Renal pelvis (tissue), 4 donors: ENCODE data around the gene MPP3. TPM values are rescaled to one million over a fixed set of nuclear protein-coding genes. Genes with fewer than 3 reads are reported as not detected.

Source experiments
- DNase-seq: peaks from one replicate; pipeline ENCODE4 v3.0.0-alpha.2; 2013
- polyA plus RNA-seq, 3 donors: library from polyadenylated mRNA; unstranded; fragments of 120-200 nt; gene quantifications; one replicate each; pipeline ENCODE4 v1.2.1, GENCODE V29; 2013; ENCODE audit not compliant: insufficient read length in 3 of 3

The MPP3 gene
- polyA plus RNA-seq, 3 donors: 7.4 to 13.1 (median 12.6) TPM

DNA sequence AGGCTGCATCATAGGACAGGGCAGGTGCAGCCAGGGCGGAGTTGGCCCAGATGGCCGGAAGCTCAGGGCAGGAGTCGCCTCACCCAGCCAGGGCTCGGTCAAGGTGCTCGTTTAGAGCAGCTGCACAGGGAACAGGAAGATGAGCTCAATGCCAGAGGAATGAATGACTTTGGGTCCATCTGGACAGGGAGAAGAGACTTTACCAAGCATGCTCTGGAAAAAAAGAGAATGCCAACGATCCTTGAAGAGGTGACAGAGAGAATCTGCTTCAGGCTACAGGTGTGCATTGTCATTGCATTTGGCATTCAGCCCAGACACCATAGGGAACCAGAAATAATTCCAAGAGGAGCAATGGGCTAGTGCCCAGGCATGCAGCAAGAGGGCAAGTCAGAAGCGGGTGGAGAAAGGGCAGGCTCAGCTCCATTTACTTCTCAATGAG lies 6.7 kb upstream of the MPP3 start:
- no peak for DNase-seq

DNA sequence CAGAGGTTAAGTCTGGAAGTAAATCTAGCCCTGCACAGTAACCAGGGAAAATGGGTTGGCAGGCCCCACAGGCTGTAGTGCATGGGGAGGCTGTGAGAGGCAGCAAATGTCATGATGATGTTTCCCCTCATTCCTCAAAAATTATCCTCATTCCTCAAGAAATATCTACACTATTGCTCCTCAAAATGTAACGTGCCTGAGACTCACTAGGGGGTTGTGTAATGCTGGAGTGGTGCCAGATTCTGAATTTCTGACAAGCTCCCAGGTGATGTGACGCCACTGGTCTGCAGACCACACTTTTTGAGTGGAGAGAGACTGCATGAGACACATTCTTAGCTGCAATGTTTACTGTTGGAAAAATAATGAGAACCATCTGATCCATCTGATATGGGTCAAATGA lies 1.2 kb upstream of the MPP3 start:
- no peak for DNase-seq

DNA sequence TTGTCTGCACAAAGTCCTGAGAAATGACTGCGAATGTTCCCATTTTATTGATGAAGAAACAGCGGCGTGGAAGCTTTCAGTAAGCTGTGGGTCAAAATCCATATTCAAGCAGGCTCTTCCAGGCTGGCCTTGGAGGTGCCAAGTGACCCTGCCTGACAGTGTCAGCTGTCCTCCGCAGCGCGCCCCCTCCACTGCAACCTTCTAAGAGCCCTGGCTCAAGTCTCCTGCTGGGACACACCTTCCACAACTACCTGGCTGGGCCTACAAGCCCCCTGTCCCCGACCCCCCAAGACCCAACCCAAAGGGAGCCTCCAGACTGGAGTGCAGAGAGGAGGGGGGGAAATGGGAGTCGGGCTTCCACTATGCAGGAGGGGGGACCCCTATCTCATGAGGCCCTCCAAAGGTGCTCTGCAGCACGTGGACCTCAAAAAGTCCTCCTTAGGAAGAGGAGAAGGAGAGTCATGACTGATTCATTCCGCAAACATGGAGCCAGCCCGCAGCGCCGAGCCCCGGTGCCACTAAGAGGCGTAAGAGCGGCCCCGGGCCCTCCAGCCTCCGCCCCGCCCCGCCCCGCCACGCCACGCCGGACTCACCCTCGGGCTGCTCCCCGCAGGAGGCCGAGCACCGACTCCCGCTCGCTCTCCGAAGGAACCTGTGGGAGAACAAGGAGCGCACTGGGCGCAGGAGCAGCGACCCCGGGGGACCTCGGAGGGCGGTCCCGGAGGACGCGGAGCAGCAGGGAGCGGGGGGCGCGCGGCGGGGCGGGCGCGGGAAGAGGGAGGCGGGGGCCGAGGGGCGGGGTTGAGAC lies 574 bp downstream of the MPP3 start:
- peak; percentile 36 for DNase-seq

DNA sequence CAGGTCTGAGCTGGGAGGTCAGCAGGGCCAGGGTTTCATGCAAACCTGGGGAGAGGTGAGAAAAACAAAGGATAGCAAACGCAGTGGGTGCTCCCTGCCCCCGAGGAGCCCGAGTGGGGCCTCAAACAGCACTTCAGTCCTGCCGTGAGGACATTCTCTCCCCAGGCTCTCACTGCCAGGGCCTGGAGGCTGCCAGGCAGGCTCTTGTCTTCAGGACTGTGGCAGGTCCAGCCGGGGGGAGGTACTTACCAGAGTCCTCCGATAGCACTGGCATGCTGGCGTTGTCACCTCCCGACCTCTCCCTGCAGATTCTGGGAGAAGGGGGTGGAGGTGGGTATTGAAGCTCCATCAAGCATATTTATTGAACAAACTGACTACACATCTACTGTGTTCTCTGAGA lies 1.3 kb downstream of the MPP3 start:
- DNase-seq: no peak

DNA sequence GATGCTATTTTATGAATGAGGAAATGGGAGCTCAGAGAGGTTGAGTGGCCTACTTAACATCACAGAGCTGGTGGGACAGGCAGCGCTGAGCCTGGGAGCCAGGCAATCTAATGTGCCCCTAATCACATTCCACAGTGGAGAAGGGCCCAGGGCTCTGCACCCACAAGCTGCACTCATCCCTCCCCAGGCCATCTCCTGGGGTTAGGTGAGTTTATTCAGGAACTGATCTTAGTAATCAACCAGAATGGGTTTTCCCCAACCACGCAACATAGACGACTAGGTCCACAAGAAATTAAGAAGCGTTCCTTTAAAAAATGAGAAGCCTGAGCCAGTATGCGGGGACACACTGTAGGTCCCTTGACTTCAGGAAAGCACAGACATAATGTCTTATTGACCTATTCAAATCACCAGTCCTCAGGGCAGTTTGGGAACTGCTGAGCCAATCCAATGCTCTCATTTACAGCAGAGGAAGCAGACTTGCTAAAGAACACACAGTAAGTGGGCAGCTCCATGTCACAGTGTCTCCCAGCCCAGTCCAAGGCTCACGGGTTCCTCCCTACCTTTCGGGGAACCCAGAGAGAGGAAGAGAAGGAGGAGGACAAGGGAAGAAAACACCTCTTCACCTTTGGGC lies 2.3 kb downstream of the MPP3 start:
- no peak for DNase-seq

DNA sequence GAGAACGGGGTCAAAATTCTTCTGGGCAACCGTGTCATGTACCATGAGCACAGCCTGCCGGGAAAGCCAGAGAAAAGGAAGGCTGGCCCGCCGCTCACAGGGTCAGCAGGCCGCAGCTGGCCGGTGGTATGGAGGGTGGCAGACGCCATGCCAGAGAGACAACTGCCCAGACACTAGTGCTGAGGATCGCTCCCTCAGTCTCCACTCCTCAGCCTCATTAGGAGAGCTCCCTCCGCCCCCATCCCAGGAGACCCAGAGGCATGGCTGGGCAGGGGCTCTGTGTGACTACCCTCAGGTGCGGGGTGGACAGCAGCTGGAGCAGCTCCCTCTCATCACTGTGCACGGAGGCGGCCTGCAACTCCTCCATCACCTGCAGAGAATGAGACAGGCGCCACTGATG lies 3.2 kb downstream of the MPP3 start:
- DNase-seq: no peak

DNA sequence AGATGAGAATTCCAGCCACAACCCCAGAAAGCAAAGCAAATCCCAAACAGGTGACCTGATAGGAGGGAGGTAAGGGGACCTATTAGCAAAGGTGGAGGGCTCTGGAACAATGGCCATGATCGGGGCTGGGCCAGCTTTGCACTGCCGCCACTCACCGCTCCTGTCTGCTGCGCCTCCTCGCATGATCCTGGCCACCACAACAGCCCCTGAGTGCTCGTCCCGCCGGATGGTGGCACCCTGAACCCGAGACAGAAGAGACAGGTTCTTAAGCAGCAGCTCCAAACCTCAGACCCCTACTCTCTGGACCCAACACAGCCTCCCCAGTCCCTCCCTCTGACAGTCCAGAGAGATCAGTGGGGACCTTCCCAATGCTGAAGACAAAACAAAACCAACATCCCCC lies 5.3 kb downstream of the MPP3 start:
- no peak for DNase-seq

DNA sequence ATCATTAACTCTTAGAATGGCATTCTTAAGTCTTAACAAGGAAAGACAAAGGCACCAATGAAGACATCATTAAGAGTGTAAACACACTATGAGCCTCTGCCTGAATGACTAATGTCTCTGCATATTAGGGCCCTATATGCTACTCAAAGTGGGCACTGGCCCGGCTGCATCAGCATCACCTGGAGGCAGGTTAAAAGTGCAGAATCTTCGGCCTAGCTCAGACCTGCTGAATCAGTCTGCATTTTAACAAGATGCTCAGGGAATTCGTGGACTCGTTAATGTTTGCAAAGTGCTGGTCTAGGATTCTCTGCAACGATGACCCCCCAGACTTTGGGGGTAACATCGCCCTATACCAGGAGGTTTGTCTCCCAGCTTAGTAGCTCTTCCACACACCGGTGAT lies 6.7 kb downstream of the MPP3 start:
- no peak for DNase-seq

DNA sequence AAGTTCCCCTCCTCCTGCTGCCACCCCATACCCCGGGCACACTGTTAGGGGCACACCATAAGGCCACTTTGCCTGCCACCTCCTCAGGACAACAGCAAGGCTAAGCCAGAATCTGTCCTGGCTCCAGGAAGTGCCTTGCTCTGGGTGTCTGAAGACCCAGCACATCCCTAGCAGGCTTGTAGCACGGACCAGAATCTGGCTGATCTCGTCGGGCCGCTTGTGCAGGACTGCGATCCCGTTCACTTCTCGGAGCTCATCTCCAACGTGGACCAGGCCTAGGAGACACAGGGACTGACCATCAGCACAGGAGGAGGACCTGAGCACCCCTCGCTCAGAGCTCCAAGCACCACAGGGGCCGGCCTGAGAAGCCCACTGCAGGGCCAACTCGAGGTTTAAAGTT lies 7.4 kb downstream of the MPP3 start:
- no peak for DNase-seq

DNA sequence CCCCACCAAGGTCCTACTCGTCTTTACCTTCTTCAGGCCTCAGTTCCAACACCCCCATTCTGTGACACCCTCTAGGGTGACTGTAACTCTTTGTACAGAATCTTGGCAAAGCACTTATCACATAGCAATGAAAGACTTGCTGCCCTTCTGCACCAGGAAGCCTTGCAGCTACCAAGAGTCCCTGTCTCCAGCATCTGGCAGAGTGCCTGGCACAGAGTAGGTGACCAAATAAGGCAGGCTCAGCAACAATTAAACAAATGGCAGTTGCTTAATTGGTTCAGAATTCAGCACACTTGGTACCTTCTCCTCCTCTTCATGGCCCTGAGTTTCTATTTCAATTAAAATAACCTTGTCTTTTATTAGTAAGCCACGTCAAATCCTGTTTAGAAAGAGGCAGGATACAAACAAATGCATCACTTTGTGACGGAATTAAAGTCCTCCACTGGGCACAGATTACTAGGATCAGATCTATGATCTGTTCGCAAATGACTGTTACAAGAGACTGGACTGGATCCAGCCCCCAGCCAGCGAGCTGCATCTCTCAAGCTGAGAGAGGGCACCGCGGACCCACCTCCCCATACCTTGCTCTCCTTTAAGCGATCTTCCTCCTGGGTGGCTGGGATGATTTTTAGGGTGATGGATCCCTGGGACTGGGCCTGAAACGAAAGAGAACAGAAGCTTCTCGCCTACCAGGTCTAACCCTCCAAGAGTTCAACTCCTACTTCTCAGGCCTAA lies 9.4 kb downstream of the MPP3 start:
- no peak for DNase-seq

DNA sequence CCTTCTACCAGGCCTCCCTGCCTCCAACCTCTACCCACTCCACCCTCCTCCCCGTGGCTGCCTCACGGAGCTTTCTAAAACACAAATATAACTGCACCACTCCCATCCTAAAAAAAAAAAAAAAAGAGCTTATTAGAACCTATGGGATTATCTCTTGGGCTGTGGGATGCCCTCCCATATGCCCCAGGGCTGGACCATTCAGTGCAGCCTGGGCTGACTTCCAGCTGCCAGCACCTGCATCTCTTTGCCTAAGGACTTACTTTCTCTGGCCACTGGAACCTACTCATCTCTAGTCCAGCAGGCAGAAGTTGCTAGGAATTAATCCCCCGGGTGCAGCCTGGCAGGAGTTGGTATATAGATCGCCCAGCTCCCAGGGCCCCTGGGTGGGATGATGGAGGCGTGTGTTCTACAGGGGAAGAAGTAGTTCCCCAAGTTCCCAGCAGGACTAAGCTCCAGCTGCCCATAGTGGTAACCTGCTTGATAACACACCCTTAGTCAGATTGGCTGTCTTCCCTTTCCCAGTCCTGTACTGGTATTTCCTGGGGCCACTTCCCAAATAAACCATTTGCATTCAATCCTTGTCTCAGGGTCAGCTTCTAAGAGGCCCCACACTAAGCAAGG lies 10.3 kb downstream of the MPP3 start:
- DNase-seq: no peak

DNA sequence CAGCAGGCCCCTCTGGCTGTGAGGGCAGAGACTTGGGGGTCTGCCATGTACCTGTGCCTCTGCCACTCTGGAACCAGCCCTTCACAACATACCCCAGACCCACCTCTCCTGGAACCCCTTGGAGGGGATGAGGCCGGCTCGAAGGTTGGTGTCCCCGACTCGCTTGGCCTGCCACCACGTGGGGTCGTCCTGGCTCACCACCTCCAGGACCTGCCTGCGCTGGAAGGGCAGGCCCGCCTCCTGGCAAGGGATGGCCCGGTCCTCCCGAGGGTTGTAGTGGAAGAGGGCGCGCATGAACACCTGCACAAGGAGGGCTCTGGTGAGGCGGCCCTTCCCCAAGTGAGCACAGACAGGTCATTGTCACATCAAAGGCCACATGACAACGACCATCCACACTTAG lies 12.2 kb downstream of the MPP3 start:
- DNase-seq: no peak

DNA sequence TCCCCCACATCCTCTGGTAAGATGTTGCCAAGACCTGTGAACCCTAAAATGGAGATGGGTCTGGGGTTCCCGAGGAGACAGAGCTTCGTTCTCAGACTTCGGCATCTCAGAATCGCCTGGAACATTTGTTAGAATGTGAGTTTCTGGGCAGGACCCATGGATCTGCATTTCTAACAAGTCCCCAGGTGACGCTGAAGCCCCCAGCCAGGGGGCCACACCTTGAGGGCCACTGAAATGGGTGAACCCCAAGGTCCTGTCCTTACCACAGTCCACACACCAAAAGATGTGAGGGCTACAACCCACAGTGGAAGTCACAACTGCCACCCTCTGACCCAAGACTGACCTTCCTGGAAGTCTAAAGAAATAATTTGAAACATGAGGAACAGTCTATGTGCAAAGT lies 14.0 kb downstream of the MPP3 start:
- no peak for DNase-seq

DNA sequence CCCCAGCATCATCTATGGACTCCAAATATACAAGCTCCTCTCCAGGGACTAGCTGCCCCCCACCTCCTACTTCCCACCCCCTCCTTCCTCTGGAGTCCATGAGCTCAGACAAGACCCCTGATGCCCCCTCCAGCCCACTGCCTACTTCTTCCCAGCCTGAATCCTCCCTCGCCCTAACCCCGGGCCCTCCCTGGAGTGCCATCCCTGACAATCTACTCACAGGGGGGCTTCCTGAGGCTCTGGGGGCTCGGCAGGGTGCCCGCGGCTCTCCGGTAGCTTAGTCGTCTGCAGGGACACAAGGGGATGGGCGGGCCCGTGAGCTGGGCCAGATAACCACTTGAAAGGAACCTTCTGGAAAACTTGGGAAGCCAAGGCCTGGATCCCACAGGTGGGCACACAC lies 15.1 kb downstream of the MPP3 start:
- no peak for DNase-seq

DNA sequence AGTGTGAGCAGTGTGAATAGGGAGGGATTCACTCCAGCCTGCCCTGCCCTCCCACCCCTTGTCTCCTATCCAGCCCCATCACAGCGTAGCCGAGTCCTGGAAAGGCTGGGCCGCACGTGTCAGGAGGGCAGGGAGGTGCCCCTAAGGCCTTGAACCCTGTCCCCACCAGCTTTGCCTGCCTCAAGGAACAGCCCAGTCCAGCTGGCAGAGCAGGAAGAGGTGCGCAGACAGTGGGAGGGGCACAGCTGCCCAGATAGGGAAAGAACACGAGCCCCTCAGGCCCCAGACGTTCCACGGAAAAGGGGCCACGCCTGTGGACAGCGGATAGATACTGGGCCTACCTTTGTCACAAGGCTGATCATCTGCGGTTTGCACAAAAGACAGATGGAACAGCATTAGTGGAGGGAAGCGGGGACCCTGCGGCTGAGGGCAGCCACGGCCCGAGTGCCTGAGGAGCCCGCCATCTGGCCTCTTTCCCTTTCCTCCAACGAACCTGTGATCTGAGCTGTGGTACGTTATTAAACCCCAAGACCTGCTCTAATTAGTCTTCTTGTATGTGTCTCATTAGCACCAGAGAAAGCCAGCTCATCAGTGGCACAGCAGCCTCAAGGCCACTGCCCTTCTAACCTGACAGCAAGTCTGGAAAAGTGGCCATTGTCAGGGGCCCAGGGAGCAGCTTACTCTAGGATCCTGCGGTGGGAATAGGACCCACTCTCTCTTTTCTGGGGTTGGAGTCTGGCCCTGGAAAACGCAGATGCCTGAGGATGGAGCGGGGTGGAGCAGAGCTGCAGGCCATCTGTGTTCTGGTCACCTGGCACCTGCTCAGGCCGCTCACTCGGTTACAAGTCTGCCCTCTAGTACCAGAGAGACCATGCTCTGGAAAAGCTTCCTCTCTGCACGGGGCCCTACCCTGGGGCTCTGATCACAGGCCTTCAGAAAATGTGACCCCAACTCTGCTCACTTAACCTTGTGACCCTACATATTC lies 16.3 kb downstream of the MPP3 start:
- DNase-seq: no peak

DNA sequence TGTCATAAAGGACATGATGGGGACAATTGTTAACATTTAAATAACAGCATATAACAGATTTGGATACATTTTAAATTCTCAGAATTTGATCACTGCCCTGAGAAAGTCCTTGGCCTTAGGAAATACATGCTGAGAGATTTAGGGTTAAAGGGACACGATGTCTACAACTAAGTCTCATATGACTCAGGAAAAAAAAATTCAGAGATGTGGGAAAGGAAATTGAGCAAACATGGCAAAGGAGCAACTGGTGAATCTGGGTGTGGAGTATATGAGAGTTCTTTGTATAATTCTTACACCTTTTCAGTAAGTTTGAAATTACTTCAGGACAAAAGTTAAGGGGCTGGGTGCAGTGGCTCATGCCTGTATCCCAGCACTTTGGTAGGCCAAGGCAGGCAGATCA lies 18.2 kb downstream of the MPP3 start:
- DNase-seq: no peak

DNA sequence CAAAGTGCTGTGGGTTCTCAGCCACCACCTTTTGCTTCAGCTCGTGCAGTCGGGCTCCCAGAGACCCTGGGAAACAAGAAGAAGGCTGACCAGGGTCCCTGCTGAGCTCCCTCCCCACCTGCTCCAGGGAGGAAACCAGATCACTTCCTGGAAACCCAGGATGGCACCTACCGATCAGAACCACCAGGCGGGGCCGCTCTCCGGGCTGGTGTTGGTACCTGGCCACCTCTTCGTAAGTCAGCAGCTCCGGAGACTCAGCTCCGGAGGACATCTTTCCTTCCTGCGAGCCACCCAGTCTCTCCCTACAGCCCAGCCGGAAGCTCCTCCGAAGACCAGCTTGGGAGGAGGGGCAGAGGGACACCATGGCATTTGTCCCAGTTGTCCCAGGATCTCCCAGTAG lies 18.9 kb downstream of the MPP3 start:
- DNase-seq: no peak

DNA sequence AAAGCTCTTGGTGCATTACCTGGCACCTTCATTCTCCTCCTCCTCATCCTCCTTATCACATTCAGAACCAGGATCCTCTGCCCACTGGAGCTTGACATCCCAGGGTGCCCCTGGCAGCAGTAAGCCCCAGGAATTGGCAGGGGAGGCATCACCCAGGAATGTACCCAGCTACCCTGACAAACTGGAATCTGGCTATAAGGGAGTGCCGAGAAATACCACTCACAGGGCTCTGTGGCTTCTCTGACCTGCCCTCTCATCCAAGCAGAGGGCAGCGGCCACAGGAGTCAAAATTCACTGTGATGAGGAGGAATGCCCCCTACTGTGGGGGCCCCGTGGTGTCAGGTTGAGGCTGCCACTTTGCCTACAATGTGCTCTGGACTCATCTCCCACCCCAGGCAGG lies 19.6 kb downstream of the MPP3 start:
- DNase-seq: no peak

DNA sequence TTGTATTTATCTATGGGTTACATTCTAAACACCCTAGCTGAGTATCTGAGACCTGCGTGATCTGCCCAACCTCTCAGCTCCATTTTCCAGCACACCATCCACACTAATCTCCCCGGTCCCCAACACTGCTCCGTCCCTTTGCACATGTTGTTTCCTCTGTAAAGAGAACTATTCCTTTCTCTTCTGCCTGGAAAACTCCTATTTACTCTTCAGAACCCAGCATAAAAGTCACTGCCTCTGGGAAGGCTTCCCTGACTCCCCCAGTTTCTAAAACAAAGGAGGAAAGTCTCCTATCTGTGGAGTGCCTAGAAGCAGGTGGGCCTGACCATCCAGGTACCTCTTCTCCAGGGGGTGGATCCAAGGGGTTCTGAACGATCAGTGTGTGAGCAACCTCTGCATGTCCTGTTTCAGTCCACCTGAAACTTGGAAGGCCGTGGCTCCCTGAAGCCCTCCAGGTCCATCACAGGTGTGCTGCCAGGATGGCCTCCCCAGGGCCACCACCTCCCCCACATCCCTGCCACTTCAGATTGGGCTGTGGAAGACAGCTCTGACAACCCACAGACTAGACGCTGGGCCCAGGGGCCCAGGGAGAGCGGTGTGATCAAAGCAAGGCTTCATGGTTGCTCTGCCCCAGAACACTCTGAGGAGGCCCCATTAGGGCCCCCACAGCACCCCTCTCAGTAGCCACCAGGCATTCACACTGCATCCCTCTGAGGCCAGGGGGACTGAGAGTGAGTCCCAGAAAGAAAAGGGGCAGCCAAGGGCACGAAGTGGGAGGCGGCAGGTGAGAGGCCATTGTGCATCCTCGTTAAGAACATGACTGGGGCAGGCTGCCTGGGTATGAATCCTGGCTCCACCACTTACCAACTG lies 20.3 kb downstream of the MPP3 start:
- DNase-seq: no peak

DNA sequence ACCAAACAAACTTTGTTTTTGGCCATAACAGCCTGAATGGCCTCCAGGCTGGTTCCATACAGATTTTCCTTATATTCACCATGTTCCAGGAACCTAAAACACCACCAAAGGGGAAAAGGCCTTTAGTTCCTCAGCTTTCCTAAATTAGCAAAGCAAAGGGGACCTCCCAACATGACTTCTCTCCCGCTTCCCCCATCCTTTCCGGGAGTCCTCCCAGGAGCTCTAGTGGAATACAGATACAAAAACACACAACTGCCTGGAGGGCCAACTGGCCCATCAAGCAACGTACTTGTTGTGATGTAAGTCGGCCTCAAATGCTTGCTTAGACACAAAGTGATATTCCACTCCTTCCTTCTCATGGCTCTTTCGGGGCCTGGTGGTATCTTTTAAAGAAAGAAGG lies 22.1 kb downstream of the MPP3 start:
- no peak for DNase-seq
